HG02885 (cell line): ENCODE measurements around the gene C1QTNF9.
"Not testable (repeated sequence)": the region's sequence is repeated elsewhere in the genome, so short reads cannot be mapped to it uniquely, and the experiment has no call there.

Experiments used
- ATAC-seq: cut with Tn5 transposase; IDR thresholded peaks from one replicate; pipeline ENCODE4 v1.9.1; 2021; ENCODE audit warnings: mild to moderate bottlenecking; ENCODE audit not compliant: unreplicated experiment, poor library complexity

Gene C1QTNF9

GRCh38 chr13:24309300-24309699, at the start of gene C1QTNF9:
Gene C1QTNF9 (plus strand): TSS chr13:24309580. CDS start chr13:24316004, 6,424 bp downstream.
- not testable (repeated sequence) for ATAC-seq

- no peak for ATAC-seq
Measured at GRCh38 chr13:24261566-24261965, 47.8 kb upstream of the C1QTNF9 start.

- no peak for ATAC-seq
Measured at GRCh38 chr13:24263632-24264031, 45.7 kb upstream of the C1QTNF9 start.

GRCh38 chr13:24264976-24265375, 44.4 kb upstream of the C1QTNF9 start:
- no peak for ATAC-seq

- no peak for ATAC-seq
Measured at GRCh38 chr13:24265453-24265852, 43.9 kb upstream of the C1QTNF9 start.

- ATAC-seq = no peak
Measured at GRCh38 chr13:24267274-24267673, 42.1 kb upstream of the C1QTNF9 start.

- no peak for ATAC-seq
Measured at GRCh38 chr13:24267801-24268200, 41.6 kb upstream of the C1QTNF9 start.

GRCh38 chr13:24269821-24270220, 39.6 kb upstream of the C1QTNF9 start:
- no peak for ATAC-seq

- peak; percentile 53 for ATAC-seq
Measured at GRCh38 chr13:24270639-24271141, 38.7 kb upstream of the C1QTNF9 start.

- ATAC-seq = no peak
Measured at GRCh38 chr13:24271231-24271600, 38.2 kb upstream of the C1QTNF9 start.

GRCh38 chr13:24271601-24272451, 37.6 kb upstream of the C1QTNF9 start:
- ATAC-seq = peak; percentile 61

- ATAC-seq = no peak
Measured at GRCh38 chr13:24272452-24273161, 36.8 kb upstream of the C1QTNF9 start.

GRCh38 chr13:24273926-24274325, 35.5 kb upstream of the C1QTNF9 start:
- ATAC-seq = no peak

- ATAC-seq = peak; percentile 64
Measured at GRCh38 chr13:24274452-24275021, 34.8 kb upstream of the C1QTNF9 start.

GRCh38 chr13:24275041-24275440, 34.3 kb upstream of the C1QTNF9 start:
- no peak for ATAC-seq

- ATAC-seq = no peak
Measured at GRCh38 chr13:24276306-24276705, 33.1 kb upstream of the C1QTNF9 start.

GRCh38 chr13:24276861-24277260, 32.5 kb upstream of the C1QTNF9 start:
- no peak for ATAC-seq

- no peak for ATAC-seq
Measured at GRCh38 chr13:24277761-24278160, 31.6 kb upstream of the C1QTNF9 start.

GRCh38 chr13:24279327-24280110, 29.9 kb upstream of the C1QTNF9 start:
- no peak for ATAC-seq

GRCh38 chr13:24280720-24281119, 28.7 kb upstream of the C1QTNF9 start:
- ATAC-seq = peak; percentile 92
